C4-2B (cell line): Measurements from ENCODE around the gene KLHL36.
"Not testable (repeated sequence)": the region's sequence is repeated elsewhere in the genome, so short reads cannot be mapped to it uniquely, and the experiment has no call there.

ENCODE experiments used
- H3K27ac ChIP-seq: fragments of 450-650 bp; 2 replicates; pipeline ENCODE4 v1.5.1; 2017
- CTCF ChIP-seq: fragments of 450-650 bp; conservative IDR thresholded peaks from 2 replicates; pipeline ENCODE4 v1.5.1; 2017; ENCODE audit warnings: mild to moderate bottlenecking
- ZFX ChIP-seq: fragments of 450-650 bp; IDR thresholded peaks from 2 replicates; pipeline ENCODE4 v1.6.1; 2017

The KLHL36 gene

DNA sequence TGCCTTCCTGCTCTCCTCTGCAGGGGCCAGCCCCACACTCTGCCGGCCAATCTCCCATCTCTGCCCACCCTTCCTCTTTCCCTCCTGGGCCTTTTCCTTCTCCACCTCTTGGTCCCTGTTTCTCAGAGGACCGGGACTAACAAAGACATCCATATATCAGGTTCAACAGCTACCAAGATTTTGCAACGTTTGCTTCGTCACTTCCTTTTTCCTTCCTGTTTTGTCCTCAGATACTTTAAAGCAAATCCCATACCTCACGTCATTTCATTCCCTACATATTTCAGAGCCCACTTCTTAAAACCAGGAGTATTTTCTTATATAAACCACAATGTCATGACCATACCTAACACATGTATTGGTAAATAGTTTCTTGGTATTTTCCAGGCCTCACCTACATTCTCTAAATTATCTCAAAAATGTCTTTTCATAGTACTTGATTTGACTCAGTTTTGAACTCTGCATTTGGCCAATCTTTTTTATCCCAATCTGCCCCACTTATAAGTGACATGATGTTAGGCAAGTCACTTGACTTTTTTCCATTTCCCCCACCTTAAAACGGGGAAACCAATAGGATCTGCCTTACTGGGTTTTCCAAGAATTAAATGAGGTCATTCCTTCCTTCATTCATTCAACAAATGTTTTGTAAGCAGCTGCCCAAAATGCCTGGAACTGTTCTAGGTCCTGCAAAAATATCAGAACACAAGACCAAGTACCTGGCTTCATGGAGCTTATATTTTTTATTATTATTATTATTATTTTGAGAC is 44.3 kb downstream of the KLHL36 start:
- TF ChIP-seq CTCF (no peak), ZFX (no peak)
- no peak overlapping the region for H3K27ac ChIP-seq

- not testable (repeated sequence) for H3K27ac ChIP-seq
Measured at GRCh38 chr16:84693869-84694268, 45.6 kb downstream of the KLHL36 start.

GRCh38 chr16:84694980-84695379 is 46.7 kb downstream of the KLHL36 start:
- TF ChIP-seq ZFX, result no peak
- no peak for TF ChIP-seq CTCF
- no peak overlapping the region for H3K27ac ChIP-seq

DNA sequence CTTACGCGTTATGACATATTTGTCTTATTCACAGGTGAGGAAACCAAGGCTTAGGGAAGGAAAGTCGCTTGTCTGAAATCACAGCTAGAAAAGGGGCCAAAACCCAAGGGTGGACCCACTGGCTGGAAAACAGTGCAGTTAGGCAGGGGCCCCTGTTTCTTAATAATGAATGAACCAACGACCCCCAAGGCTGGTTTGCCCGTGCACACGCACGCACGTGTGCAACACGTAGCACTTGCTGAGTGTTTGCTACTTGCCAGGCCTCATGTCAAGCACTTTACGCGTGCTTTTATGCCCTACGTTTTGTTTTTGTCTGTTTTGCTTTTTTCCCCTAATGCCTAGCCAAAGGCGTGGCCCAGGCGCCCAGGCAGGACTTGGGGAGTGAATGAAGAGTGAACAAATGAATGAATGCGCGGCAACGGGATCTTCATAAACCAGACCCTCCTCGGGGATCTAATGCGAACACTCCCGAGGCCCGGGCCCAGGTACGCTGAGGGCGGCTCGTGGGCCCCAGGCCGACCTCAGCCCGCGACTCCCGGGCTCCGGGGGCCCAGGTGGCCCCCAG is 50.9 kb downstream of the KLHL36 start:
- TF ChIP-seq CTCF (no peak), ZFX (no peak)
- H3K27ac ChIP-seq, result peak overlapping the region; percentile 85

GRCh38 chr16:84699712-84700445 is 51.6 kb downstream of the KLHL36 start, which contains the start of gene USP10:
TSS of gene USP10 (plus strand) at chr16:84700000. CDS start at chr16:84700091, 91 bp downstream.
- TF ChIP-seq CTCF (no peak), ZFX (peak; percentile 92)
- H3K27ac ChIP-seq, result peak within 1 kb of the TSS; percentile 85

- H3K27ac ChIP-seq, result peak overlapping the region; percentile 85
Measured at GRCh38 chr16:84700446-84701300, 52.4 kb downstream of the KLHL36 start.

More at GRCh38 chr16:84700446-84701300, 52.4 kb downstream of the KLHL36 start:
- no peak for TF ChIP-seq CTCF
- peak; percentile 77 for TF ChIP-seq ZFX
